IMR-90 (cell line): Measurements from ENCODE around the gene CFAP299. TPM values are rescaled to one million over a fixed set of nuclear protein-coding genes. Genes with fewer than 3 reads are reported as not detected.

Experiments
- ATAC-seq: fragments of 200-7000 bp; cut with Tn5 transposase; 2 replicates; pipeline ENCODE4 v1.9.1; 2020; ENCODE audit warnings: low read depth, mild to moderate bottlenecking, moderate library complexity
- BruUV-seq: library from RNA; stranded (reverse); fragments of 400-500 nt; replicated peaks from 2 replicates; lab custom pipeline; 2021; lab: Mats Ljungman, UMichigan
- CTCF ChIA-PET: fragments of 300-600 bp; formaldehyde crosslinking; extraction: SDS; loops from one replicate; lab custom pipeline; 2021; ENCODE audit warnings: antibody characterized with exemption; lab: Yijun Ruan, JAX
- POLR2A ChIA-PET: fragments of 300-600 bp; sonication (Branson Sonifier 250); formaldehyde crosslinking; loops from one replicate; lab custom pipeline; 2022; ENCODE audit warnings: antibody characterized with exemption; ENCODE audit not compliant: unreplicated experiment; lab: Charles Lee
- DNase-seq: peaks from one replicate; pipeline ENCODE4 v3.0.0; 2013
- H2AFZ ChIP-seq: replicated peaks from 2 replicates; pipeline ENCODE3; 2013; ENCODE audit warnings: low read length, mild to moderate bottlenecking; ENCODE audit not compliant: poor library complexity
- H2AK5ac ChIP-seq: 2 replicates; pipeline ENCODE4 v1.6.1; 2013; ENCODE audit warnings: low read depth, low read length, inconsistent platforms
- H2AK9ac ChIP-seq: replicated peaks from 2 replicates; pipeline ENCODE3; 2013; ENCODE audit warnings: mild to moderate bottlenecking, low read depth, low read length, moderate library complexity; ENCODE audit not compliant: poor library complexity
- H2BK120ac ChIP-seq: 2 replicates; pipeline ENCODE4 v1.6.1; 2013; ENCODE audit warnings: low read depth, low read length, inconsistent platforms
- H2BK15ac ChIP-seq: 3 replicates; pipeline ENCODE4 v1.6.1; 2013; ENCODE audit warnings: low read depth, low read length, inconsistent platforms
- H2BK20ac ChIP-seq: 2 replicates; pipeline ENCODE4 v1.6.1; 2013; ENCODE audit warnings: low read depth, mild to moderate bottlenecking, inconsistent platforms, low read length, moderate library complexity
- H2BK5ac ChIP-seq: 2 replicates; pipeline ENCODE4 v1.6.1; 2013; ENCODE audit warnings: mild to moderate bottlenecking, low read depth, low read length, inconsistent platforms; ENCODE audit not compliant: poor library complexity, severe bottlenecking
- H3K14ac ChIP-seq: replicated peaks from 2 replicates; pipeline ENCODE4 v1.6.1; 2013; ENCODE audit warnings: low read depth, low read length, inconsistent platforms
- H3K18ac ChIP-seq: 2 replicates; pipeline ENCODE4 v1.6.1; 2013; ENCODE audit warnings: low read depth, low read length, control low read depth
- H3K23ac ChIP-seq: 2 replicates; pipeline ENCODE4 v1.6.1; 2013; ENCODE audit warnings: low read depth, low read length, inconsistent platforms
- H3K27ac ChIP-seq: 2 replicates; pipeline ENCODE4 v1.5.1; 2013; ENCODE audit warnings: mild to moderate bottlenecking, control low read depth, low read length; ENCODE audit not compliant: insufficient read depth
- H3K27me3 ChIP-seq: 2 replicates; pipeline ENCODE4 v1.6.1; 2013; ENCODE audit warnings: low read length; ENCODE audit not compliant: control insufficient read depth, insufficient read depth
- H3K36me3 ChIP-seq: 2 replicates; pipeline ENCODE4 v1.6.1; 2013; ENCODE audit warnings: low read length, mixed read lengths; ENCODE audit not compliant: control insufficient read depth, insufficient read depth
- H3K4ac ChIP-seq: 2 replicates; pipeline ENCODE4 v1.6.1; 2013; ENCODE audit warnings: low read depth, low read length, inconsistent platforms
- H3K4me1 ChIP-seq: 2 replicates; pipeline ENCODE4 v1.6.1; 2013; ENCODE audit warnings: low read length, mixed read lengths; ENCODE audit not compliant: control insufficient read depth, insufficient read depth
- H3K4me2 ChIP-seq: 2 replicates; pipeline ENCODE4 v1.6.1; 2013; ENCODE audit warnings: low read depth, mild to moderate bottlenecking, control low read depth, low read length, moderate library complexity
- H3K4me3 ChIP-seq: 2 replicates; pipeline ENCODE4 v1.5.1; 2013; ENCODE audit warnings: low read depth, mild to moderate bottlenecking, control low read depth, low read length, moderate library complexity; ENCODE audit not compliant: insufficient read depth
- H3K56ac ChIP-seq: 2 replicates; pipeline ENCODE4 v1.6.1; 2013; ENCODE audit warnings: low read length, inconsistent platforms; ENCODE audit not compliant: insufficient read depth; ENCODE audit errors: extremely low read depth
- H3K79me1 ChIP-seq, 2 experiments: 2 replicates each; pipeline ENCODE4 v1.6.1; 2013; ENCODE audit warnings: low read length in 2 of 2, inconsistent platforms in 1 of 2, low read depth in 1 of 2
- H3K9ac ChIP-seq: 2 replicates; pipeline ENCODE4 v1.6.1; 2013; ENCODE audit warnings: low read depth, low read length, control low read depth
- H3K9me1 ChIP-seq: 2 replicates; pipeline ENCODE4 v1.6.1; 2013; ENCODE audit warnings: low read length, inconsistent platforms; ENCODE audit not compliant: insufficient read depth
- H3K9me3 ChIP-seq: 2 replicates; pipeline ENCODE4 v1.6.1; 2013; ENCODE audit warnings: low read length; ENCODE audit not compliant: control insufficient read depth, insufficient read depth
- H4K20me1 ChIP-seq: 2 replicates; pipeline ENCODE4 v1.6.1; 2013; ENCODE audit warnings: low read length, inconsistent platforms; ENCODE audit not compliant: insufficient read depth
- H4K5ac ChIP-seq: 2 replicates; pipeline ENCODE4 v1.6.1; 2013; ENCODE audit warnings: mild to moderate bottlenecking, low read depth, low read length, control low read depth
- H4K8ac ChIP-seq, 2 experiments: 2 replicates each; pipeline ENCODE4 v1.6.1; 2013; ENCODE audit warnings: low read depth in 2 of 2, low read length in 2 of 2, control low read depth in 1 of 2, inconsistent platforms in 1 of 2
- H4K91ac ChIP-seq: 2 replicates; pipeline ENCODE4 v1.6.1; 2013; ENCODE audit warnings: low read depth, low read length, inconsistent platforms; ENCODE audit not compliant: insufficient read depth
- CEBPB ChIP-seq: IDR thresholded peaks from 2 replicates; pipeline ENCODE4 v1.6.1; 2012; ENCODE audit warnings: low read depth, low read length, improper control_type of control experiment
- FOS ChIP-seq: fragments of 150-350 bp; IDR thresholded peaks from 2 replicates; pipeline ENCODE4 v1.6.1; 2016; ENCODE audit warnings: low read depth, low read length
- MAFK ChIP-seq: IDR thresholded peaks from 2 replicates; pipeline ENCODE4 v1.6.1; 2012; ENCODE audit warnings: low read depth, low read length, improper control_type of control experiment
- POLR2A ChIP-seq: IDR thresholded peaks from 2 replicates; pipeline ENCODE4 v1.6.1; 2012; ENCODE audit warnings: mild to moderate bottlenecking, low read depth, low read length
- RAD21 ChIP-seq: IDR thresholded peaks from 2 replicates; pipeline ENCODE4 v1.6.1; 2012; ENCODE audit warnings: low read length, improper control_type of control experiment
- RCOR1 ChIP-seq: IDR thresholded peaks from 2 replicates; pipeline ENCODE4 v1.6.1; 2012; ENCODE audit warnings: mild to moderate bottlenecking, low read length, improper control_type of control experiment; ENCODE audit not compliant: insufficient replicate concordance
- SMC3 ChIP-seq: fragments of 150-350 bp; IDR thresholded peaks from 2 replicates; pipeline ENCODE4 v1.6.1; 2016; ENCODE audit warnings: low read depth, mild to moderate bottlenecking, antibody characterized with exemption, low read length, moderate library complexity
- whole genome bisulfite sequencing, 2 experiments: methylation state at CpG; one replicate each; pipeline versions ENCODE4 v1.1.5 to v1.1.7; 2013; ENCODE audit warnings: missing lambda C conversion rate in 2 of 2; ENCODE audit not compliant: insufficient read length in 1 of 2; ENCODE audit errors: extremely low coverage in 2 of 2; 5-methylcytosine and 5-hydroxymethylcytosine counted together
- dilution Hi-C: fragments of 300-500 bp; cut with HindIII; formaldehyde crosslinking; loops from one replicate; pipeline ENCODE4 v1.14.3; 2018; ENCODE audit warnings: low sequenced_read_pairs; ENCODE audit not compliant: unreplicated experiment
- in situ Hi-C: fragments of 300-500 bp; cut with MboI; formaldehyde crosslinking; loops from 3 replicates; pipeline ENCODE4 v1.14.3; 2019; ENCODE audit warnings: low sequenced_read_pairs, inconsistent platforms, mixed read lengths
- intact Hi-C: fragments of 100-400 bp; cut with micrococcal nuclease; formaldehyde crosslinking; loops from 2 replicates; pipeline ENCODE4 v1.10.0; 2022
- polyA plus RNA-seq, 3 experiments: library from polyadenylated mRNA; depleted of rRNA; stranded (reverse); fragments of >200 nt; gene quantifications; 2 replicates each; pipeline ENCODE4 v1.2.3, GENCODE V29; 2012; ENCODE audit warnings: low replicate concordance in 1 of 3
- total RNA-seq: library from RNA; depleted of rRNA; stranded (reverse); fragments of >200 nt; gene quantifications from 2 replicates; pipeline ENCODE4 v1.2.3, GENCODE V29; 2012
- TF ChIP-seq, protein P1 (sequence below): fragments of 150-350 bp; IDR thresholded peaks from 2 replicates; pipeline ENCODE4 v1.6.1; 2016; ENCODE audit warnings: low read depth, mild to moderate bottlenecking, low read length, moderate library complexity, borderline replicate concordance

Gene CFAP299
- total and polyA plus RNA-seq, 2 of the 4 experiments (the other 2 are of a cell fraction) = 1.0 to 1.1 TPM

- no peak overlapping the region for H2BK5ac ChIP-seq
- H3K4me1 ChIP-seq = no peaks in the 10 kb centered on the region
- no peak overlapping the region for H4K5ac ChIP-seq
- dilution Hi-C loops (no loop called here), in situ Hi-C loops (no loop called here), intact Hi-C loops (no loop called here)
- ATAC-seq = no peak
- H4K91ac ChIP-seq = no peak overlapping the region
- H3K27me3 ChIP-seq = no peaks in the 10 kb centered on the region
- H4K8ac ChIP-seq = no peak overlapping the region
- no peak overlapping the region for H2BK20ac ChIP-seq
- ChIA-PET POLR2A (no interaction called here), CTCF (interaction anchor here (0.5 kb wide), 1 partner anchor 9 kb away, joined by 3 read pairs; no protein-coding TSS in a partner anchor)
- H4K20me1 ChIP-seq = no peaks in the 10 kb centered on the region
- H3K4me3 ChIP-seq = no peak overlapping the region
- H3K9me3 ChIP-seq = no peaks in the 10 kb centered on the region
- no CpG with 5 or more reads among the region's 3 CpGs for WGBS, 2 experiments
- no peak overlapping the region for H2AFZ ChIP-seq
- H3K36me3 ChIP-seq = no peaks in the 10 kb centered on the region
- H3K23ac ChIP-seq = no peak overlapping the region
- H2BK120ac ChIP-seq = no peak overlapping the region
- H3K56ac ChIP-seq = no peak overlapping the region
- no peaks in the 10 kb centered on the region for H3K9me1 ChIP-seq
- H3K9ac ChIP-seq = no peak overlapping the region
- no peak overlapping the region for H3K18ac ChIP-seq
- no peak overlapping the region for H3K4ac ChIP-seq
- H3K14ac ChIP-seq = no peak overlapping the region
- no peak overlapping the region for H3K27ac ChIP-seq
- H3K79me1 ChIP-seq = no peaks in the 10 kb centered on the region
- no peak overlapping the region for H3K4me2 ChIP-seq
- TF ChIP-seq FOS (no peak), SMC3 (no peak), RCOR1 (no peak), RAD21 (no peak), POLR2A (no peak), CEBPB (no peak), MAFK (no peak)
- TF ChIP-seq, protein P1, sequence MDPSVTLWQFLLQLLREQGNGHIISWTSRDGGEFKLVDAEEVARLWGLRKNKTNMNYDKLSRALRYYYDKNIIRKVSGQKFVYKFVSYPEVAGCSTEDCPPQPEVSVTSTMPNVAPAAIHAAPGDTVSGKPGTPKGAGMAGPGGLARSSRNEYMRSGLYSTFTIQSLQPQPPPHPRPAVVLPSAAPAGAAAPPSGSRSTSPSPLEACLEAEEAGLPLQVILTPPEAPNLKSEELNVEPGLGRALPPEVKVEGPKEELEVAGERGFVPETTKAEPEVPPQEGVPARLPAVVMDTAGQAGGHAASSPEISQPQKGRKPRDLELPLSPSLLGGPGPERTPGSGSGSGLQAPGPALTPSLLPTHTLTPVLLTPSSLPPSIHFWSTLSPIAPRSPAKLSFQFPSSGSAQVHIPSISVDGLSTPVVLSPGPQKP = no peak
- H2BK15ac ChIP-seq = no peak overlapping the region
- H2AK5ac ChIP-seq = no peak overlapping the region
- DNase-seq = no peak
- H2AK9ac ChIP-seq = no peak overlapping the region
- no TSS peak for BruUV-seq
Measured at GRCh38 chr4:80694171-80694570, 358.6 kb downstream of the CFAP299 start.
